NCI-H128 (cell line): ENCODE results near the gene CLMP.
"Not testable (repeated sequence)": the region's sequence is repeated elsewhere in the genome, so short reads cannot be mapped to it uniquely, and the experiment has no call there.

Source experiments
- DNase-seq: peaks from one replicate; lab custom pipeline; 2025; ENCODE audit not compliant: unreplicated experiment; lab: John Stamatoyannopoulos, UW

CLMP gene

GRCh38 chr11:123137431-123138224, 57.4 kb downstream of the CLMP start:
- DNase-seq = no peak

GRCh38 chr11:123135863-123136446, 59.1 kb downstream of the CLMP start:
- DNase-seq = no peak

GRCh38 chr11:123132881-123133280, 62.2 kb downstream of the CLMP start:
- no peak for DNase-seq

- not testable (repeated sequence) for DNase-seq
These were observed 62.8 kb downstream of the CLMP start for GRCh38 chr11:123132034-123132766.

- no peak for DNase-seq
These were observed 65.1 kb downstream of the CLMP start for GRCh38 chr11:123129920-123130319.

GRCh38 chr11:123125169-123125568, 69.9 kb downstream of the CLMP start:
- no peak for DNase-seq

- no peak for DNase-seq
These were observed 72.2 kb downstream of the CLMP start for GRCh38 chr11:123122852-123123251.

- DNase-seq = no peak
These were observed 72.7 kb downstream of the CLMP start for GRCh38 chr11:123122341-123122740.

GRCh38 chr11:123116486-123116885, 78.6 kb downstream of the CLMP start:
- DNase-seq = no peak

GRCh38 chr11:123111465-123111864, 83.6 kb downstream of the CLMP start:
- no peak for DNase-seq

- no peak for DNase-seq
These were observed 84.7 kb downstream of the CLMP start for GRCh38 chr11:123110397-123110796.

GRCh38 chr11:123107945-123108495, 87.0 kb downstream of the CLMP start:
- no peak for DNase-seq

GRCh38 chr11:123104697-123105096, 90.4 kb downstream of the CLMP start:
- no peak for DNase-seq

GRCh38 chr11:123103326-123103980, 91.6 kb downstream of the CLMP start:
- peak; percentile 6 for DNase-seq

- no peak for DNase-seq
These were observed 94.5 kb downstream of the CLMP start for GRCh38 chr11:123100379-123101085.

GRCh38 chr11:123098990-123099389, 96.1 kb downstream of the CLMP start:
- DNase-seq = no peak

- DNase-seq = no peak
These were observed 101.3 kb downstream of the CLMP start for GRCh38 chr11:123093739-123094138.

- no peak for DNase-seq
These were observed 103.5 kb downstream of the CLMP start for GRCh38 chr11:123091506-123091905.

GRCh38 chr11:123090168-123090567, 104.9 kb downstream of the CLMP start:
- DNase-seq = not testable (repeated sequence)

- DNase-seq = not testable (repeated sequence)
These were observed 106.2 kb downstream of the CLMP start for GRCh38 chr11:123088896-123089295.
